GM18858 (cell line): ENCODE measurements around the gene ZNF609.

Source experiments
- ATAC-seq: cut with Tn5 transposase; IDR thresholded peaks from one replicate; pipeline ENCODE4 v1.9.1; 2021; ENCODE audit not compliant: unreplicated experiment

The ZNF609 gene

GRCh38 chr15:64717130-64717529 is 256.8 kb downstream of the ZNF609 start:
- ATAC-seq, result no peak

GRCh38 chr15:64717735-64718495 is 257.5 kb downstream of the ZNF609 start:
- no peak for ATAC-seq

GRCh38 chr15:64720188-64720587 is 259.8 kb downstream of the ZNF609 start:
- ATAC-seq, result no peak

GRCh38 chr15:64730151-64730550 is 269.8 kb downstream of the ZNF609 start:
- ATAC-seq, result no peak

DNA sequence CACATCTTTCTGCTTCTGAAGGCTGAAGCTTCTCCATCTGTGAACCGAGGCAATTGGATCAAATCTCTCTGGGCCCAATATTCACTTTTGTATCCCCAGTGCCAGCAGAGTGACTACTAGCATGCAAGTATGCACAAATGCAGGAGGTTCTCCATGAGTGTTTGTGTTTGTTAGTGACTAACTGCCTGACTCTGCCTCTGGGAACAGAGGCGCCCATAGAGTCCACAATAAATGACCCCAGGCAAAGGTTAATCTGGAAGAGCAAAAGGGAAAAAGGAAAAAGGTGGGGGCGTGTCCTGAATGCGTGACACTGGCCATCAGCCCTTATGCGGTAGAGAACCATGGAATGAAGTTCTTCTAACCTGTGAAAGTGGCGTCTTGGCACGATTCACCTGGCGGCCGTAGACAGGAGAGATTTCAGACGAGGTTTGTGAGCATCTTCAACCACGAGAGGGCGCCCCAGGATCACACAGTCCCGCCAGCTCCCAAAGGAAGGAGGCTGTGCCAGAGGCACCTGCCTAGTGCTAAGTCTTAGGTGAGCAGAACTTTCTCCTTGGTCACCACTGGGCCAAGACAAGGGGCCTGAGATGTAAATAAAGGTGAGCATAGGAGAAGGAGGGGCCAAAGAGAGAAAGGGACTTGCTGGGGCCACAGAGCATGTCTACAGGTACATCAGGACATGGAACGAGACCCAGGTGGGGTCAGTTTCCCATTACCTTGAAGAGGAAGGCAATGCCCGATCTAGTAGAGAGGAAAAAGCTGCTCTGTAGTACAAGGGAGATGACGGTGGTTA is 270.8 kb downstream of the ZNF609 start:
- ATAC-seq, result no peak

DNA sequence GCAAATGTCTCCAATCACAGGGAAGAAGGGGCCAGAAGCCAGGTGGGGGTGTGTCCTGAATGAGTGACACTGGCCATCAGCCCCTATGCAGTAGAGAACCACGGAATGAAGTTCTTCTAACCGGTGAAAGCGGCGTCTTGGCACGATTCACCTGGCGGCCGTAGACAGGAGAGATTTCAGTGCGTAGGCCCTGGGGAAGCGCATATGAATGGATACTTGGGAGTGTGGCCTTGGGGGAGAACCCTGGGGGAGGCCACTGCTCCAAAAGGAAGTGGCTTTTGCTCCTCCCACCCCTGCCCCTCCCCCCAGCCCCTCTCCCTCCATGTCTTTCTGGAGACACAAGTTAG is 271.4 kb downstream of the ZNF609 start:
- ATAC-seq, result no peak

- ATAC-seq, result no peak
Measured at GRCh38 chr15:64732156-64732860, 271.9 kb downstream of the ZNF609 start.
